Neural cell (in vitro differentiated cells): ENCODE data around the gene ARFIP2. TPM values are rescaled to one million over a fixed set of nuclear protein-coding genes. Genes with fewer than 3 reads are reported as not detected.

Experiments used
- H2AFZ ChIP-seq: fragments of 200-600, 300-800 bp; sonication (generic), shearing (Covaris generic); 2 replicates; pipeline ENCODE4 v1.6.0; 2014; ENCODE audit warnings: low read depth, mild to moderate bottlenecking, antibody characterized with exemption, low read length, moderate library complexity
- H3F3A ChIP-seq: fragments of 200-600 bp; shearing (Covaris generic); 2 replicates; pipeline ENCODE4 v1.6.1; 2016; ENCODE audit warnings: mild to moderate bottlenecking, moderate library complexity, mixed read lengths, antibody characterized with exemption, low read length; ENCODE audit not compliant: insufficient read depth, poor library complexity, severe bottlenecking
- H3K27ac ChIP-seq: fragments of 200-600, 300-800 bp; sonication (generic), shearing (Covaris generic); 2 replicates; pipeline ENCODE4 v1.5.1; 2014; ENCODE audit warnings: mild to moderate bottlenecking, low read length, moderate library complexity
- H3K27me3 ChIP-seq: fragments of 300-800, 200-600 bp; sonication (generic), shearing (Covaris generic); 2 replicates; pipeline ENCODE4 v1.6.0; 2014; ENCODE audit warnings: mild to moderate bottlenecking, low read depth, low read length, moderate library complexity; ENCODE audit not compliant: insufficient read depth
- H3K36me3 ChIP-seq: fragments of 300-800, 200-600 bp; sonication (generic), shearing (Covaris generic); 2 replicates; pipeline ENCODE4 v1.5.1; 2014; ENCODE audit warnings: mild to moderate bottlenecking, antibody characterized with exemption, low read length, moderate library complexity; ENCODE audit not compliant: insufficient read depth
- H3K4me2 ChIP-seq: fragments of 300-800, 200-600 bp; sonication (generic), shearing (Covaris generic); 2 replicates; pipeline ENCODE4 v1.6.0; 2014; ENCODE audit warnings: mild to moderate bottlenecking, low read length
- H3K4me3 ChIP-seq: fragments of 300-800, 200-600 bp; sonication (generic), shearing (Covaris generic); 2 replicates; pipeline ENCODE4 v1.5.1; 2014; ENCODE audit warnings: mild to moderate bottlenecking, low read length, moderate library complexity
- H3K79me2 ChIP-seq: fragments of 200-600 bp; shearing (Covaris generic); replicated peaks from 2 replicates; pipeline ENCODE4 v1.6.0; 2014; ENCODE audit warnings: mild to moderate bottlenecking, low read length, moderate library complexity; ENCODE audit not compliant: insufficient read depth
- H3K9ac ChIP-seq: fragments of 300-800, 200-600 bp; sonication (generic), shearing (Covaris generic); 2 replicates; pipeline ENCODE4 v1.6.1; 2016; ENCODE audit warnings: mild to moderate bottlenecking, low read length, mixed read lengths
- H3K9me2 ChIP-seq: fragments of 200-600 bp; shearing (Covaris generic); 2 replicates; pipeline ENCODE4 v1.6.1; 2016; ENCODE audit warnings: mild to moderate bottlenecking, low read length, mixed read lengths; ENCODE audit not compliant: insufficient read depth
- H3K9me3 ChIP-seq: fragments of 200-600, 300-800 bp; sonication (generic), shearing (Covaris generic); 2 replicates; pipeline ENCODE4 v1.6.1; 2016; ENCODE audit warnings: mild to moderate bottlenecking, mixed run types, low read length, moderate library complexity, mixed read lengths
- H4K20me1 ChIP-seq: fragments of 200-600 bp; shearing (Covaris generic); 2 replicates; pipeline ENCODE4 v1.6.1; 2016; ENCODE audit warnings: mild to moderate bottlenecking, mixed run types; ENCODE audit not compliant: insufficient read depth
- EP300 ChIP-seq: fragments of 450-650 bp; conservative IDR thresholded peaks from 2 replicates; pipeline ENCODE4 v1.6.1; 2014; ENCODE audit warnings: antibody characterized with exemption, mild to moderate bottlenecking, moderate library complexity; ENCODE audit not compliant: poor library complexity, severe bottlenecking
- EZH2 ChIP-seq: fragments of 200-600, 300-800 bp; shearing (Covaris generic), sonication (generic); IDR thresholded peaks from 2 replicates; pipeline ENCODE4 v1.6.1; 2014; ENCODE audit warnings: antibody characterized with exemption, low read length, borderline replicate concordance, mild to moderate bottlenecking; ENCODE audit not compliant: insufficient read depth, poor library complexity, severe bottlenecking
- MXI1 ChIP-seq: fragments of 450-650 bp; conservative IDR thresholded peaks from 2 replicates; pipeline ENCODE4 v1.6.1; 2014; ENCODE audit warnings: antibody characterized with exemption, mild to moderate bottlenecking; ENCODE audit not compliant: poor library complexity, severe bottlenecking
- POLR2AphosphoS5 ChIP-seq: IDR thresholded peaks from 2 replicates; pipeline ENCODE4 v1.6.1; 2012
- RAD21 ChIP-seq: fragments of 450-650 bp; conservative IDR thresholded peaks from 2 replicates; pipeline ENCODE4 v1.6.1; 2014; ENCODE audit warnings: antibody characterized with exemption, mild to moderate bottlenecking, moderate library complexity
- SMC3 ChIP-seq: fragments of 450-650 bp; conservative IDR thresholded peaks from 2 replicates; pipeline ENCODE4 v1.6.1; 2014; ENCODE audit warnings: antibody characterized with exemption, mild to moderate bottlenecking, moderate library complexity; ENCODE audit not compliant: poor library complexity
- TAF1 ChIP-seq: IDR thresholded peaks from 2 replicates; pipeline ENCODE4 v1.6.1; 2012; ENCODE audit warnings: low read depth
- polyA plus RNA-seq: library from polyadenylated mRNA; depleted of rRNA; stranded (reverse); fragments of >200 nt; gene quantifications from 2 replicates; pipeline ENCODE4 v1.2.3, GENCODE V29; 2014
- TF ChIP-seq, protein P1 (sequence below): fragments of 450-650 bp; IDR thresholded peaks from 2 replicates; pipeline ENCODE4 v1.5.1; 2014; ENCODE audit warnings: antibody characterized with exemption, mild to moderate bottlenecking, moderate library complexity; ENCODE audit not compliant: poor library complexity, severe bottlenecking
- TF ChIP-seq, protein P2 (sequence below): IDR thresholded peaks from 2 replicates; pipeline ENCODE4 v1.6.1; 2012; ENCODE audit warnings: borderline replicate concordance

ARFIP2 gene
- polyA plus RNA-seq, 1 donor from 2014 or later, result 83.7 TPM

DNA sequence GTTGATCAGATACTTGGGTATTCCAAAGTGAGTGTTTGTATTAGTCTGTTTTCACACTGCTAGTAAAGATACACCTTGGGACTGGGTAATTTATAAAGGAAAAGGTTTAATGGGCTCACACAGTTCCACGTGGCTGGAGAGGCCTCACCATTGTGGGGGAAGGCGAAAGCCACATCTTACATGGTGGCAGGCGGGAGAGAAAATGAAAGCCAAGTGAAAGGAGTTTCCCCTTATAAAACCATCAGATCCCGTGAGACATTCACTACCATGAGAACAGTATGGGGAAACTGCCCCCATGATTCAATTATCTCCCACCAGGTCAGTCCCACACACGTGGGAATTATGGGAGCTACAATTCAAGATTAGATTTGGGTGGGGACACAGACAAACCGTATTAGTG is 7.2 kb upstream of the ARFIP2 start:
- H3K9me3 ChIP-seq, result no peaks in the 10 kb centered on the region
- H3K4me2 ChIP-seq, result no peak overlapping the region
- no peak overlapping the region for H3K9ac ChIP-seq
- no peaks in the 10 kb centered on the region for H3K79me2 ChIP-seq
- H3K36me3 ChIP-seq, result no peaks in the 10 kb centered on the region
- no peaks in the 10 kb centered on the region for H3F3A ChIP-seq
- H4K20me1 ChIP-seq, result no peaks in the 10 kb centered on the region
- TF ChIP-seq EP300 (no peak), POLR2AphosphoS5 (no peak), TAF1 (no peak), MXI1 (no peak), EZH2 (no peak), RAD21 (no peak), SMC3 (no peak)
- TF ChIP-seq, protein P1, sequence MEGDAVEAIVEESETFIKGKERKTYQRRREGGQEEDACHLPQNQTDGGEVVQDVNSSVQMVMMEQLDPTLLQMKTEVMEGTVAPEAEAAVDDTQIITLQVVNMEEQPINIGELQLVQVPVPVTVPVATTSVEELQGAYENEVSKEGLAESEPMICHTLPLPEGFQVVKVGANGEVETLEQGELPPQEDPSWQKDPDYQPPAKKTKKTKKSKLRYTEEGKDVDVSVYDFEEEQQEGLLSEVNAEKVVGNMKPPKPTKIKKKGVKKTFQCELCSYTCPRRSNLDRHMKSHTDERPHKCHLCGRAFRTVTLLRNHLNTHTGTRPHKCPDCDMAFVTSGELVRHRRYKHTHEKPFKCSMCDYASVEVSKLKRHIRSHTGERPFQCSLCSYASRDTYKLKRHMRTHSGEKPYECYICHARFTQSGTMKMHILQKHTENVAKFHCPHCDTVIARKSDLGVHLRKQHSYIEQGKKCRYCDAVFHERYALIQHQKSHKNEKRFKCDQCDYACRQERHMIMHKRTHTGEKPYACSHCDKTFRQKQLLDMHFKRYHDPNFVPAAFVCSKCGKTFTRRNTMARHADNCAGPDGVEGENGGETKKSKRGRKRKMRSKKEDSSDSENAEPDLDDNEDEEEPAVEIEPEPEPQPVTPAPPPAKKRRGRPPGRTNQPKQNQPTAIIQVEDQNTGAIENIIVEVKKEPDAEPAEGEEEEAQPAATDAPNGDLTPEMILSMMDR, result no peak
- TF ChIP-seq, protein P2, sequence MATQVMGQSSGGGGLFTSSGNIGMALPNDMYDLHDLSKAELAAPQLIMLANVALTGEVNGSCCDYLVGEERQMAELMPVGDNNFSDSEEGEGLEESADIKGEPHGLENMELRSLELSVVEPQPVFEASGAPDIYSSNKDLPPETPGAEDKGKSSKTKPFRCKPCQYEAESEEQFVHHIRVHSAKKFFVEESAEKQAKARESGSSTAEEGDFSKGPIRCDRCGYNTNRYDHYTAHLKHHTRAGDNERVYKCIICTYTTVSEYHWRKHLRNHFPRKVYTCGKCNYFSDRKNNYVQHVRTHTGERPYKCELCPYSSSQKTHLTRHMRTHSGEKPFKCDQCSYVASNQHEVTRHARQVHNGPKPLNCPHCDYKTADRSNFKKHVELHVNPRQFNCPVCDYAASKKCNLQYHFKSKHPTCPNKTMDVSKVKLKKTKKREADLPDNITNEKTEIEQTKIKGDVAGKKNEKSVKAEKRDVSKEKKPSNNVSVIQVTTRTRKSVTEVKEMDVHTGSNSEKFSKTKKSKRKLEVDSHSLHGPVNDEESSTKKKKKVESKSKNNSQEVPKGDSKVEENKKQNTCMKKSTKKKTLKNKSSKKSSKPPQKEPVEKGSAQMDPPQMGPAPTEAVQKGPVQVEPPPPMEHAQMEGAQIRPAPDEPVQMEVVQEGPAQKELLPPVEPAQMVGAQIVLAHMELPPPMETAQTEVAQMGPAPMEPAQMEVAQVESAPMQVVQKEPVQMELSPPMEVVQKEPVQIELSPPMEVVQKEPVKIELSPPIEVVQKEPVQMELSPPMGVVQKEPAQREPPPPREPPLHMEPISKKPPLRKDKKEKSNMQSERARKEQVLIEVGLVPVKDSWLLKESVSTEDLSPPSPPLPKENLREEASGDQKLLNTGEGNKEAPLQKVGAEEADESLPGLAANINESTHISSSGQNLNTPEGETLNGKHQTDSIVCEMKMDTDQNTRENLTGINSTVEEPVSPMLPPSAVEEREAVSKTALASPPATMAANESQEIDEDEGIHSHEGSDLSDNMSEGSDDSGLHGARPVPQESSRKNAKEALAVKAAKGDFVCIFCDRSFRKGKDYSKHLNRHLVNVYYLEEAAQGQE, result no peak
- no peak overlapping the region for H2AFZ ChIP-seq
- no peaks in the 10 kb centered on the region for H3K27me3 ChIP-seq
- no peak overlapping the region for H3K4me3 ChIP-seq
- H3K9me2 ChIP-seq, result no peaks in the 10 kb centered on the region
- H3K27ac ChIP-seq, result no peak overlapping the region

DNA sequence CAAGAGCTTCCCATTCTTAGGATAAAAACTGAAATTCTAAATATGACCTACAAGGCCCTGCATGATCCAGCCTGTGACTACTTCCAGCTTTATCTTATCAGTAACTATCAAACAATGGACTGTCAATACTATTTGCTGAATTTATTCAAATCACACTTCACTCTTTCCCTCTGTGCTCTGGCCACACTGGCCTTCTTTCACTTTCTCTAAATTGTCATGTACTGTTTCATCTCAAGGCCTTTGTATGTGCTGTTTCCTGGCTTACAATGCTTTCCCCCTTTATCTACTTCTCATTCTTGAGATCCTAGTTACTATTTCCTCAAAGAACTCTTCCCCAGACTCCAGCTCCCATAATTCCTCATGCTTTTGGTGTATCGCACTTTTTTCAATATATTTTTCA is 5.8 kb upstream of the ARFIP2 start:
- Histone ChIP-seq H3K4me2 (no peak overlapping the region), H3K36me3 (no peaks in the 10 kb centered on the region), H4K20me1 (no peaks in the 10 kb centered on the region), H3K9me2 (no peaks in the 10 kb centered on the region), H3K9ac (no peak overlapping the region), H3K79me2 (peaks cover 10% of the 10 kb centered on the region), H3K27ac (no peak overlapping the region), H3K27me3 (no peaks in the 10 kb centered on the region), H2AFZ (no peak overlapping the region), H3K9me3 (no peaks in the 10 kb centered on the region), H3F3A (no peaks in the 10 kb centered on the region), H3K4me3 (no peak overlapping the region)
- TF ChIP-seq EZH2 (no peak), MXI1 (no peak), RAD21 (no peak), POLR2AphosphoS5 (no peak), SMC3 (no peak), TAF1 (no peak)
- TF ChIP-seq, protein P2, result no peak
- TF ChIP-seq, protein P1, result no peak
